HepG2 (cell line): ENCODE measurements around the gene CHST13. TPM values are rescaled to one million over a fixed set of nuclear protein-coding genes. Genes with fewer than 3 reads are reported as not detected.
A peak's percentile ranks its signal among the peaks of the same experiment; 100 is the strongest.

Experiments
- ATM ChIP-seq: fragments of 450-650 bp; IDR thresholded peaks from 2 replicates; pipeline ENCODE4 v1.7.1; 2017; ENCODE audit warnings: mild to moderate bottlenecking, borderline replicate concordance
- BCL6 ChIP-seq: IDR thresholded peaks from 2 replicates; pipeline ENCODE4 v1.6.1; 2016; ENCODE audit warnings: missing genetic modification reagents, missing compliant biosample characterization
- BRD4 ChIP-seq: sonication (generic); formaldehyde crosslinking; IDR thresholded peaks from 2 replicates; pipeline ENCODE4 v1.4.0; 2020; ENCODE audit warnings: missing genetic modification reagents
- GABPB1 ChIP-seq: IDR thresholded peaks from 2 replicates; pipeline ENCODE4 v1.6.1; 2016; ENCODE audit warnings: mild to moderate bottlenecking, missing genetic modification reagents, moderate library complexity, missing compliant biosample characterization
- HCFC1 ChIP-seq: fragments of 150-350 bp; IDR thresholded peaks from 2 replicates; pipeline ENCODE4 v1.6.1; 2014; ENCODE audit warnings: low read depth, low read length
- KAT7 ChIP-seq: IDR thresholded peaks from 2 replicates; pipeline ENCODE4 v1.6.1; 2018; ENCODE audit warnings: borderline replicate concordance, missing compliant biosample characterization
- NCOA1 ChIP-seq: sonication (generic); formaldehyde crosslinking; IDR thresholded peaks from 2 replicates; pipeline ENCODE4 v1.9.0; 2021; ENCODE audit warnings: missing genetic modification reagents
- PITX1 ChIP-seq: sonication (generic); formaldehyde crosslinking; IDR thresholded peaks from 2 replicates; pipeline ENCODE4 v1.5.1; 2020; ENCODE audit warnings: mild to moderate bottlenecking, missing genetic modification reagents
- SOX13 ChIP-seq, 3 experiments: fragments of 450-650 bp in 1 of 3; sonication (generic) in 1 of 3; formaldehyde crosslinking in 1 of 3; IDR thresholded peaks in 2 of 3; conservative IDR thresholded peaks in 1 of 3; 2 replicates each; pipeline versions ENCODE4 v1.5.0 to v1.6.1; 2016 to 2020; ENCODE audit warnings: antibody characterized with exemption in 1 of 3, mild to moderate bottlenecking in 1 of 3, missing compliant biosample characterization in 1 of 3, missing genetic modification reagents in 1 of 3, moderate library complexity in 1 of 3
- SSRP1 ChIP-seq: IDR thresholded peaks from 2 replicates; pipeline ENCODE4 v1.6.1; 2016; ENCODE audit warnings: control low read depth
- TOPORS ChIP-seq: sonication (generic); formaldehyde crosslinking; IDR thresholded peaks from 2 replicates; pipeline ENCODE4 v1.8.0; 2023; ENCODE audit warnings: mild to moderate bottlenecking, missing genetic modification reagents
- ZFP36L2 ChIP-seq: sonication (generic); formaldehyde crosslinking; IDR thresholded peaks from 2 replicates; pipeline ENCODE4 v1.4.0; 2020; ENCODE audit warnings: missing genetic modification reagents
- ZNF343 ChIP-seq: sonication (generic); formaldehyde crosslinking; IDR thresholded peaks from 2 replicates; pipeline ENCODE4 v1.4.0; 2020; ENCODE audit warnings: mild to moderate bottlenecking, missing genetic modification reagents
- ZNF678 ChIP-seq: sonication (generic); formaldehyde crosslinking; IDR thresholded peaks from 2 replicates; pipeline ENCODE4 v1.4.0; 2020; ENCODE audit warnings: mild to moderate bottlenecking, missing genetic modification reagents
- ZNF704 ChIP-seq: sonication (generic); formaldehyde crosslinking; IDR thresholded peaks from 2 replicates; pipeline ENCODE4 v1.8.1; 2023; ENCODE audit warnings: mild to moderate bottlenecking, inconsistent platforms, moderate library complexity, missing genetic modification reagents, borderline replicate concordance
- ZNF766 ChIP-seq: sonication (generic); formaldehyde crosslinking; IDR thresholded peaks from 2 replicates; pipeline ENCODE4 v1.5.0; 2020; ENCODE audit warnings: missing genetic modification reagents, borderline replicate concordance
- ZSCAN12 ChIP-seq: sonication (generic); formaldehyde crosslinking; IDR thresholded peaks from 2 replicates; pipeline ENCODE4 v1.9.0; 2021; ENCODE audit warnings: mild to moderate bottlenecking, missing genetic modification reagents
- polyA plus RNA-seq, 8 experiments: library from polyadenylated mRNA; depleted of rRNA in 3 of 8; stranded (reverse) in 7 of 8; unstranded in 1 of 8; fragments of >200 nt; fragmentation: Illumina TruSeq in 4 of 8; extraction: Trizol in 4 of 8; gene quantifications; 2 replicates each; pipeline versions ENCODE4 v1.2.1 to v1.2.3, GENCODE V29; 2011 to 2016; ENCODE audit warnings: low read depth in 4 of 8, missing spikeins in 1 of 8, mixed read lengths in 1 of 8; ENCODE audit not compliant: insufficient read depth in 1 of 8
- total RNA-seq, 5 experiments: library from RNA; depleted of rRNA; stranded (reverse); fragments of >200 nt; fragmentation: Illumina TruSeq; extraction: Trizol; gene quantifications; 2 replicates each; pipeline ENCODE4 v1.2.3, GENCODE V29; 2016; ENCODE audit warnings: low read depth in 1 of 5
- TF ChIP-seq, protein P1 (sequence below): sonication (generic); formaldehyde crosslinking; IDR thresholded peaks from 2 replicates; pipeline ENCODE4 v1.5.1; 2020; ENCODE audit warnings: mild to moderate bottlenecking, missing genetic modification reagents, borderline replicate concordance
- TF ChIP-seq, protein P2 (sequence below): sonication (generic); formaldehyde crosslinking; IDR thresholded peaks from 2 replicates; pipeline ENCODE4 v1.5.0; 2020; ENCODE audit warnings: missing genetic modification reagents
- TF ChIP-seq, protein P3 (sequence below): sonication (generic); formaldehyde crosslinking; IDR thresholded peaks from 2 replicates; pipeline ENCODE4 v1.5.0; 2020; ENCODE audit warnings: missing genetic modification reagents

The CHST13 gene
- total and polyA plus RNA-seq, 2 of the 13 experiments (the other 11 are each of a cell fraction or from before 2014, with no cell fraction given) = 32.0 to 43.1 TPM

DNA sequence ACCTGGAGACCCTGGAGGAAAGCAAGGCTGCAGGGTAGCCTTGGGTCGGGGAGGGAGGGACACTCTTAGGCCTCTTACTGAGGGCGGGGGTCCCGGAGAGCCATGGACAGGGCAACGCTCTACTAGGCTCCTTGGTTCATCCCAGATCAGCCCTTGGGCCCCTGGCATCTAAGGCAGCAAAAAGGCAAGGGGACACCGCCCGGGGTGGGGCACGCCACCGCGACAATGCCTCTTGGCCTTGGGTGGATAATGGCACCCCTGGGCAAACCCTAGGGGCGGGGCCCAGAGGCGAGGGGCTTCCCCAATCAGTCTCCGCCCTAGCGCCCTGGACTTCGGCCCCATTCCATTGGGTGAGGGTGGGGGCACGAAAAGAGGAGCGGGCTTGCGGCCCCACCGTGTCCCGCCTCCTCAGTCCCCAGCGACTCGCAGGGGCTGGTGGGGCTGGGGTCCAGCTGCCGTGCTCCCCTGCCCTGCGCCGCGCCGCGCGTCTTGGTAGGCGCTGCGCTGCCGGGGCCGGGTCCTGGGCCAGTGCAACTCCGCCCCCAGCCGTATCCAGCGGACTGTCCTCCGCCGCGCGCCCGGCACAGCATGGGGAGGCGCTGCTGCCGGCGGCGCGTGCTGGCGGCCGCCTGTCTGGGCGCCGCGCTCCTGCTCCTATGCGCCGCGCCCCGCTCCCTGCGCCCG lies at the start of gene CHST13 (continued):
- TF ChIP-seq ZNF704 (CRISPR knock-in tag) (0 out of 2 replicates have a peak, but pooled peaks have one; percentile 86), ZNF343 (CRISPR knock-in tag) (0 out of 2 replicates have a peak, but pooled peaks have one; percentile 14), KAT7 (CRISPR knock-in tag) (peak; percentile 58; the same call in 1 of the 2 replicates), SOX13 (IDR thresholded peaks at IDR 0.05) (peak; percentile 64; the same call in 1 of the 2 replicates), SOX13 (CRISPR knock-in tag; conservative IDR thresholded peaks at IDR 0.05 in 1 of 2, IDR thresholded peaks at IDR 0.05 in 1 of 2) (peak in 1 of 2 experiments; percentile 92; a peak in 2 of 4 replicates), ZFP36L2 (CRISPR knock-in tag) (no peak), ATM (no peak), TOPORS (CRISPR knock-in tag) (peak; percentile 67; the same call in 1 of the 2 replicates), ZNF766 (CRISPR knock-in tag) (peak; percentile 70; the same call in 1 of the 2 replicates), PITX1 (CRISPR knock-in tag) (peak; percentile 39; the same call in 1 of the 2 replicates), GABPB1 (peak; percentile 64), NCOA1 (CRISPR knock-in tag) (no peak), BRD4 (peak; percentile 43), ZNF678 (CRISPR knock-in tag) (no peak; the same call in 1 of the 2 replicates), ZSCAN12 (CRISPR knock-in tag) (no peak), SSRP1 (CRISPR knock-in tag) (peak; percentile 60; the same call in 1 of the 2 replicates), HCFC1 (no peak), BCL6 (peak; percentile 65)
- TF ChIP-seq, protein P1, sequence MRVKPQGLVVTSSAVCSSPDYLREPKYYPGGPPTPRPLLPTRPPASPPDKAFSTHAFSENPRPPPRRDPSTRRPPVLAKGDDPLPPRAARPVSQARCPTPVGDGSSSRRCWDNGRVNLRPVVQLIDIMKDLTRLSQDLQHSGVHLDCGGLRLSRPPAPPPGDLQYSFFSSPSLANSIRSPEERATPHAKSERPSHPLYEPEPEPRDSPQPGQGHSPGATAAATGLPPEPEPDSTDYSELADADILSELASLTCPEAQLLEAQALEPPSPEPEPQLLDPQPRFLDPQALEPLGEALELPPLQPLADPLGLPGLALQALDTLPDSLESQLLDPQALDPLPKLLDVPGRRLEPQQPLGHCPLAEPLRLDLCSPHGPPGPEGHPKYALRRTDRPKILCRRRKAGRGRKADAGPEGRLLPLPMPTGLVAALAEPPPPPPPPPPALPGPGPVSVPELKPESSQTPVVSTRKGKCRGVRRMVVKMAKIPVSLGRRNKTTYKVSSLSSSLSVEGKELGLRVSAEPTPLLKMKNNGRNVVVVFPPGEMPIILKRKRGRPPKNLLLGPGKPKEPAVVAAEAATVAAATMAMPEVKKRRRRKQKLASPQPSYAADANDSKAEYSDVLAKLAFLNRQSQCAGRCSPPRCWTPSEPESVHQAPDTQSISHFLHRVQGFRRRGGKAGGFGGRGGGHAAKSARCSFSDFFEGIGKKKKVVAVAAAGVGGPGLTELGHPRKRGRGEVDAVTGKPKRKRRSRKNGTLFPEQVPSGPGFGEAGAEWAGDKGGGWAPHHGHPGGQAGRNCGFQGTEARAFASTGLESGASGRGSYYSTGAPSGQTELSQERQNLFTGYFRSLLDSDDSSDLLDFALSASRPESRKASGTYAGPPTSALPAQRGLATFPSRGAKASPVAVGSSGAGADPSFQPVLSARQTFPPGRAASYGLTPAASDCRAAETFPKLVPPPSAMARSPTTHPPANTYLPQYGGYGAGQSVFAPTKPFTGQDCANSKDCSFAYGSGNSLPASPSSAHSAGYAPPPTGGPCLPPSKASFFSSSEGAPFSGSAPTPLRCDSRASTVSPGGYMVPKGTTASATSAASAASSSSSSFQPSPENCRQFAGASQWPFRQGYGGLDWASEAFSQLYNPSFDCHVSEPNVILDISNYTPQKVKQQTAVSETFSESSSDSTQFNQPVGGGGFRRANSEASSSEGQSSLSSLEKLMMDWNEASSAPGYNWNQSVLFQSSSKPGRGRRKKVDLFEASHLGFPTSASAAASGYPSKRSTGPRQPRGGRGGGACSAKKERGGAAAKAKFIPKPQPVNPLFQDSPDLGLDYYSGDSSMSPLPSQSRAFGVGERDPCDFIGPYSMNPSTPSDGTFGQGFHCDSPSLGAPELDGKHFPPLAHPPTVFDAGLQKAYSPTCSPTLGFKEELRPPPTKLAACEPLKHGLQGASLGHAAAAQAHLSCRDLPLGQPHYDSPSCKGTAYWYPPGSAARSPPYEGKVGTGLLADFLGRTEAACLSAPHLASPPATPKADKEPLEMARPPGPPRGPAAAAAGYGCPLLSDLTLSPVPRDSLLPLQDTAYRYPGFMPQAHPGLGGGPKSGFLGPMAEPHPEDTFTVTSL = peak; percentile 34
- TF ChIP-seq, protein P2, sequence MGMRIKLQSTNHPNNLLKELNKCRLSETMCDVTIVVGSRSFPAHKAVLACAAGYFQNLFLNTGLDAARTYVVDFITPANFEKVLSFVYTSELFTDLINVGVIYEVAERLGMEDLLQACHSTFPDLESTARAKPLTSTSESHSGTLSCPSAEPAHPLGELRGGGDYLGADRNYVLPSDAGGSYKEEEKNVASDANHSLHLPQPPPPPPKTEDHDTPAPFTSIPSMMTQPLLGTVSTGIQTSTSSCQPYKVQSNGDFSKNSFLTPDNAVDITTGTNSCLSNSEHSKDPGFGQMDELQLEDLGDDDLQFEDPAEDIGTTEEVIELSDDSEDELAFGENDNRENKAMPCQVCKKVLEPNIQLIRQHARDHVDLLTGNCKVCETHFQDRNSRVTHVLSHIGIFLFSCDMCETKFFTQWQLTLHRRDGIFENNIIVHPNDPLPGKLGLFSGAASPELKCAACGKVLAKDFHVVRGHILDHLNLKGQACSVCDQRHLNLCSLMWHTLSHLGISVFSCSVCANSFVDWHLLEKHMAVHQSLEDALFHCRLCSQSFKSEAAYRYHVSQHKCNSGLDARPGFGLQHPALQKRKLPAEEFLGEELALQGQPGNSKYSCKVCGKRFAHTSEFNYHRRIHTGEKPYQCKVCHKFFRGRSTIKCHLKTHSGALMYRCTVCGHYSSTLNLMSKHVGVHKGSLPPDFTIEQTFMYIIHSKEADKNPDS (CRISPR knock-in tag) = no peak
- TF ChIP-seq, protein P3, sequence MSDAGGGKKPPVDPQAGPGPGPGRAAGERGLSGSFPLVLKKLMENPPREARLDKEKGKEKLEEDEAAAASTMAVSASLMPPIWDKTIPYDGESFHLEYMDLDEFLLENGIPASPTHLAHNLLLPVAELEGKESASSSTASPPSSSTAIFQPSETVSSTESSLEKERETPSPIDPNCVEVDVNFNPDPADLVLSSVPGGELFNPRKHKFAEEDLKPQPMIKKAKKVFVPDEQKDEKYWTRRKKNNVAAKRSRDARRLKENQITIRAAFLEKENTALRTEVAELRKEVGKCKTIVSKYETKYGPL (CRISPR knock-in tag) = no peak
